IMR-90 (cell line): Measurements from ENCODE around the gene SFXN3. TPM values are rescaled to one million over a fixed set of nuclear protein-coding genes. Genes with fewer than 3 reads are reported as not detected.

Experiments
- ATAC-seq: fragments of 200-7000 bp; cut with Tn5 transposase; 2 replicates; pipeline ENCODE4 v1.9.1; 2020; ENCODE audit warnings: low read depth, mild to moderate bottlenecking, moderate library complexity
- BruUV-seq: library from RNA; stranded (reverse); fragments of 400-500 nt; replicated peaks from 2 replicates; lab custom pipeline; 2021; lab: Mats Ljungman, UMichigan
- CTCF ChIA-PET: fragments of 300-600 bp; formaldehyde crosslinking; extraction: SDS; loops from one replicate; lab custom pipeline; 2021; ENCODE audit warnings: antibody characterized with exemption; lab: Yijun Ruan, JAX
- POLR2A ChIA-PET: fragments of 300-600 bp; sonication (Branson Sonifier 250); formaldehyde crosslinking; loops from one replicate; lab custom pipeline; 2022; ENCODE audit warnings: antibody characterized with exemption; ENCODE audit not compliant: unreplicated experiment; lab: Charles Lee
- DNase-seq: peaks from one replicate; pipeline ENCODE4 v3.0.0; 2013
- H2AFZ ChIP-seq: replicated peaks from 2 replicates; pipeline ENCODE3; 2013; ENCODE audit warnings: low read length, mild to moderate bottlenecking; ENCODE audit not compliant: poor library complexity
- H2AK5ac ChIP-seq: 2 replicates; pipeline ENCODE4 v1.6.1; 2013; ENCODE audit warnings: low read depth, low read length, inconsistent platforms
- H2AK9ac ChIP-seq: replicated peaks from 2 replicates; pipeline ENCODE3; 2013; ENCODE audit warnings: mild to moderate bottlenecking, low read depth, low read length, moderate library complexity; ENCODE audit not compliant: poor library complexity
- H2BK120ac ChIP-seq: 2 replicates; pipeline ENCODE4 v1.6.1; 2013; ENCODE audit warnings: low read depth, low read length, inconsistent platforms
- H2BK15ac ChIP-seq: 3 replicates; pipeline ENCODE4 v1.6.1; 2013; ENCODE audit warnings: low read depth, low read length, inconsistent platforms
- H2BK20ac ChIP-seq: 2 replicates; pipeline ENCODE4 v1.6.1; 2013; ENCODE audit warnings: low read depth, mild to moderate bottlenecking, inconsistent platforms, low read length, moderate library complexity
- H2BK5ac ChIP-seq: 2 replicates; pipeline ENCODE4 v1.6.1; 2013; ENCODE audit warnings: mild to moderate bottlenecking, low read depth, low read length, inconsistent platforms; ENCODE audit not compliant: poor library complexity, severe bottlenecking
- H3K14ac ChIP-seq: replicated peaks from 2 replicates; pipeline ENCODE4 v1.6.1; 2013; ENCODE audit warnings: low read depth, low read length, inconsistent platforms
- H3K18ac ChIP-seq: 2 replicates; pipeline ENCODE4 v1.6.1; 2013; ENCODE audit warnings: low read depth, low read length, control low read depth
- H3K23ac ChIP-seq: 2 replicates; pipeline ENCODE4 v1.6.1; 2013; ENCODE audit warnings: low read depth, low read length, inconsistent platforms
- H3K27ac ChIP-seq: 2 replicates; pipeline ENCODE4 v1.5.1; 2013; ENCODE audit warnings: mild to moderate bottlenecking, control low read depth, low read length; ENCODE audit not compliant: insufficient read depth
- H3K27me3 ChIP-seq: 2 replicates; pipeline ENCODE4 v1.6.1; 2013; ENCODE audit warnings: low read length; ENCODE audit not compliant: control insufficient read depth, insufficient read depth
- H3K36me3 ChIP-seq: 2 replicates; pipeline ENCODE4 v1.6.1; 2013; ENCODE audit warnings: low read length, mixed read lengths; ENCODE audit not compliant: control insufficient read depth, insufficient read depth
- H3K4ac ChIP-seq: 2 replicates; pipeline ENCODE4 v1.6.1; 2013; ENCODE audit warnings: low read depth, low read length, inconsistent platforms
- H3K4me1 ChIP-seq: 2 replicates; pipeline ENCODE4 v1.6.1; 2013; ENCODE audit warnings: low read length, mixed read lengths; ENCODE audit not compliant: control insufficient read depth, insufficient read depth
- H3K4me2 ChIP-seq: 2 replicates; pipeline ENCODE4 v1.6.1; 2013; ENCODE audit warnings: low read depth, mild to moderate bottlenecking, control low read depth, low read length, moderate library complexity
- H3K4me3 ChIP-seq: 2 replicates; pipeline ENCODE4 v1.5.1; 2013; ENCODE audit warnings: low read depth, mild to moderate bottlenecking, control low read depth, low read length, moderate library complexity; ENCODE audit not compliant: insufficient read depth
- H3K56ac ChIP-seq: 2 replicates; pipeline ENCODE4 v1.6.1; 2013; ENCODE audit warnings: low read length, inconsistent platforms; ENCODE audit not compliant: insufficient read depth; ENCODE audit errors: extremely low read depth
- H3K79me1 ChIP-seq, 2 experiments: 2 replicates each; pipeline ENCODE4 v1.6.1; 2013; ENCODE audit warnings: low read length in 2 of 2, inconsistent platforms in 1 of 2, low read depth in 1 of 2
- H3K9ac ChIP-seq: 2 replicates; pipeline ENCODE4 v1.6.1; 2013; ENCODE audit warnings: low read depth, low read length, control low read depth
- H3K9me1 ChIP-seq: 2 replicates; pipeline ENCODE4 v1.6.1; 2013; ENCODE audit warnings: low read length, inconsistent platforms; ENCODE audit not compliant: insufficient read depth
- H3K9me3 ChIP-seq: 2 replicates; pipeline ENCODE4 v1.6.1; 2013; ENCODE audit warnings: low read length; ENCODE audit not compliant: control insufficient read depth, insufficient read depth
- H4K20me1 ChIP-seq: 2 replicates; pipeline ENCODE4 v1.6.1; 2013; ENCODE audit warnings: low read length, inconsistent platforms; ENCODE audit not compliant: insufficient read depth
- H4K5ac ChIP-seq: 2 replicates; pipeline ENCODE4 v1.6.1; 2013; ENCODE audit warnings: mild to moderate bottlenecking, low read depth, low read length, control low read depth
- H4K8ac ChIP-seq, 2 experiments: 2 replicates each; pipeline ENCODE4 v1.6.1; 2013; ENCODE audit warnings: low read depth in 2 of 2, low read length in 2 of 2, control low read depth in 1 of 2, inconsistent platforms in 1 of 2
- H4K91ac ChIP-seq: 2 replicates; pipeline ENCODE4 v1.6.1; 2013; ENCODE audit warnings: low read depth, low read length, inconsistent platforms; ENCODE audit not compliant: insufficient read depth
- BHLHE40 ChIP-seq: fragments of 150-350 bp; IDR thresholded peaks from 2 replicates; pipeline ENCODE4 v1.6.1; 2016; ENCODE audit warnings: mild to moderate bottlenecking, low read depth, low read length
- CEBPB ChIP-seq: IDR thresholded peaks from 2 replicates; pipeline ENCODE4 v1.6.1; 2012; ENCODE audit warnings: low read depth, low read length, improper control_type of control experiment
- FOS ChIP-seq: fragments of 150-350 bp; IDR thresholded peaks from 2 replicates; pipeline ENCODE4 v1.6.1; 2016; ENCODE audit warnings: low read depth, low read length
- MAZ ChIP-seq: IDR thresholded peaks from 2 replicates; pipeline ENCODE4 v1.6.1; 2012; ENCODE audit warnings: low read depth, mild to moderate bottlenecking, low read length, improper control_type of control experiment, moderate library complexity, borderline replicate concordance
- MXI1 ChIP-seq: IDR thresholded peaks from 2 replicates; pipeline ENCODE4 v1.6.1; 2012; ENCODE audit warnings: low read depth, mild to moderate bottlenecking, low read length, moderate library complexity, borderline replicate concordance
- NFE2L2 ChIP-seq: fragments of 150-350 bp; IDR thresholded peaks from 2 replicates; pipeline ENCODE4 v1.6.1; 2016; ENCODE audit warnings: low read depth, mild to moderate bottlenecking, low read length
- RAD21 ChIP-seq: IDR thresholded peaks from 2 replicates; pipeline ENCODE4 v1.6.1; 2012; ENCODE audit warnings: low read length, improper control_type of control experiment
- RCOR1 ChIP-seq: IDR thresholded peaks from 2 replicates; pipeline ENCODE4 v1.6.1; 2012; ENCODE audit warnings: mild to moderate bottlenecking, low read length, improper control_type of control experiment; ENCODE audit not compliant: insufficient replicate concordance
- RFX5 ChIP-seq: IDR thresholded peaks from 2 replicates; pipeline ENCODE4 v1.8.0; 2012; ENCODE audit warnings: low read depth, mild to moderate bottlenecking, low read length, moderate library complexity
- WGBS, 2 experiments: methylation state at CpG; one replicate each; pipeline versions ENCODE4 v1.1.5 to v1.1.7; 2013; ENCODE audit warnings: missing lambda C conversion rate in 2 of 2; ENCODE audit not compliant: insufficient read length in 1 of 2; ENCODE audit errors: extremely low coverage in 2 of 2; 5-methylcytosine and 5-hydroxymethylcytosine counted together
- dilution Hi-C: fragments of 300-500 bp; cut with HindIII; formaldehyde crosslinking; loops from one replicate; pipeline ENCODE4 v1.14.3; 2018; ENCODE audit warnings: low sequenced_read_pairs; ENCODE audit not compliant: unreplicated experiment
- in situ Hi-C: fragments of 300-500 bp; cut with MboI; formaldehyde crosslinking; loops from 3 replicates; pipeline ENCODE4 v1.14.3; 2019; ENCODE audit warnings: low sequenced_read_pairs, inconsistent platforms, mixed read lengths
- intact Hi-C: fragments of 100-400 bp; cut with micrococcal nuclease; formaldehyde crosslinking; loops from 2 replicates; pipeline ENCODE4 v1.10.0; 2022
- polyA plus RNA-seq, 3 experiments: library from polyadenylated mRNA; depleted of rRNA; stranded (reverse); fragments of >200 nt; gene quantifications; 2 replicates each; pipeline ENCODE4 v1.2.3, GENCODE V29; 2012; ENCODE audit warnings: low replicate concordance in 1 of 3
- total RNA-seq: library from RNA; depleted of rRNA; stranded (reverse); fragments of >200 nt; gene quantifications from 2 replicates; pipeline ENCODE4 v1.2.3, GENCODE V29; 2012
- TF ChIP-seq, protein P1 (sequence below): fragments of 150-350 bp; IDR thresholded peaks from 2 replicates; pipeline ENCODE4 v1.6.1; 2016; ENCODE audit warnings: low read depth, mild to moderate bottlenecking, low read length, moderate library complexity, borderline replicate concordance
- TF ChIP-seq, protein P2 (sequence below): fragments of 150-350 bp; IDR thresholded peaks from 2 replicates; pipeline ENCODE4 v1.6.1; 2017; ENCODE audit warnings: mild to moderate bottlenecking, antibody characterized with exemption, low read length, low read depth
- TF ChIP-seq, protein P3 (sequence below): conservative IDR thresholded peaks from 2 replicates; pipeline ENCODE4 v1.5.1; 2012; ENCODE audit warnings: mild to moderate bottlenecking, low read depth, low read length, improper control_type of control experiment

The SFXN3 gene
- total and polyA plus RNA-seq, 2 of the 4 experiments (the other 2 are of a cell fraction), result 64.7 to 77.2 TPM

GRCh38 chr10:101012525-101013364, 18.3 kb upstream of the SFXN3 start:
- in situ Hi-C loops (no loop called here), intact Hi-C loops (loop anchor here (1.0 to 10.0 kb wide), 3 partner anchors 14 to 448 kb away; no protein-coding TSS in a partner anchor), dilution Hi-C loops (no loop called here)
- Histone ChIP-seq H4K20me1 (peaks cover 10% of the 10 kb centered on the region; the same call in 1 of the 2 replicates), H3K14ac (peak overlapping the region; percentile 25), H2AFZ (peak overlapping the region; percentile 89), H4K5ac (peak overlapping the region; percentile 19; the same call in 1 of the 2 replicates), H3K4me1 (peaks cover 33% of the 10 kb centered on the region), H3K4me3 (no peak overlapping the region; the same call in 1 of the 2 replicates), H3K79me1 (peaks cover 3 to 21% of the 10 kb centered on the region in 2 experiments; a peak in 2 of 4 replicates), H3K36me3 (no peaks in the 10 kb centered on the region), H3K27ac (peak overlapping the region; percentile 22), H3K9me1 (peaks cover 23% of the 10 kb centered on the region), H2BK5ac (peak overlapping the region; percentile 72), H3K9ac (no peak overlapping the region; the same call in 1 of the 2 replicates), H4K8ac (peak overlapping the region; percentile 62 to 65), H3K4me2 (peak overlapping the region; percentile 59), H2AK9ac (peak overlapping the region; percentile 94), H3K18ac (peak overlapping the region; percentile 25; the same call in 1 of the 2 replicates), H3K4ac (peak overlapping the region; percentile 56), H3K56ac (peak overlapping the region; percentile 71; the same call in 1 of the 2 replicates), H2BK20ac (peak overlapping the region; percentile 51), H2AK5ac (peak overlapping the region; percentile 66), H4K91ac (peak overlapping the region; percentile 55), H2BK15ac (peak overlapping the region; percentile 18; the same call in 2 of the 3 replicates), H3K9me3 (no peaks in the 10 kb centered on the region), H2BK120ac (peak overlapping the region; percentile 41), H3K27me3 (no peaks in the 10 kb centered on the region), H3K23ac (peak overlapping the region; percentile 6; the same call in 1 of the 2 replicates)
- ATAC-seq, result peak; percentile 81
- POLR2A ChIA-PET, result no interaction called here
- CTCF ChIA-PET, result interaction anchor here (1.5 to 2.0 kb wide), 3 partner anchors 11 to 15 kb away, joined by 5 to 13 read pairs (median 10); partner anchors contain the start of gene LZTS2
- BruUV-seq, result no TSS peak
- peak; percentile 95 for DNase-seq
- WGBS, 2 experiments, result 17% methylated on average over 1 of the region's 14 CpGs; no CpG with 5 or more reads in 1 of the 2 experiments
- TF ChIP-seq MAZ (peak; percentile 41; the same call in 1 of the 2 replicates), NFE2L2 (no peak), RAD21 (peak; percentile 70), RFX5 (no peak), MXI1 (peak; percentile 69; the same call in 1 of the 2 replicates), FOS (peak; percentile 91), CEBPB (no peak), RCOR1 (peak; percentile 45), BHLHE40 (peak; percentile 79)
- TF ChIP-seq, protein P1, sequence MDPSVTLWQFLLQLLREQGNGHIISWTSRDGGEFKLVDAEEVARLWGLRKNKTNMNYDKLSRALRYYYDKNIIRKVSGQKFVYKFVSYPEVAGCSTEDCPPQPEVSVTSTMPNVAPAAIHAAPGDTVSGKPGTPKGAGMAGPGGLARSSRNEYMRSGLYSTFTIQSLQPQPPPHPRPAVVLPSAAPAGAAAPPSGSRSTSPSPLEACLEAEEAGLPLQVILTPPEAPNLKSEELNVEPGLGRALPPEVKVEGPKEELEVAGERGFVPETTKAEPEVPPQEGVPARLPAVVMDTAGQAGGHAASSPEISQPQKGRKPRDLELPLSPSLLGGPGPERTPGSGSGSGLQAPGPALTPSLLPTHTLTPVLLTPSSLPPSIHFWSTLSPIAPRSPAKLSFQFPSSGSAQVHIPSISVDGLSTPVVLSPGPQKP, result no peak
- TF ChIP-seq, protein P2, sequence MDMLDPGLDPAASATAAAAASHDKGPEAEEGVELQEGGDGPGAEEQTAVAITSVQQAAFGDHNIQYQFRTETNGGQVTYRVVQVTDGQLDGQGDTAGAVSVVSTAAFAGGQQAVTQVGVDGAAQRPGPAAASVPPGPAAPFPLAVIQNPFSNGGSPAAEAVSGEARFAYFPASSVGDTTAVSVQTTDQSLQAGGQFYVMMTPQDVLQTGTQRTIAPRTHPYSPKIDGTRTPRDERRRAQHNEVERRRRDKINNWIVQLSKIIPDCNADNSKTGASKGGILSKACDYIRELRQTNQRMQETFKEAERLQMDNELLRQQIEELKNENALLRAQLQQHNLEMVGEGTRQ, result 0 out of 2 replicates have a peak, but pooled peaks have one; percentile 13
- TF ChIP-seq, protein P3, sequence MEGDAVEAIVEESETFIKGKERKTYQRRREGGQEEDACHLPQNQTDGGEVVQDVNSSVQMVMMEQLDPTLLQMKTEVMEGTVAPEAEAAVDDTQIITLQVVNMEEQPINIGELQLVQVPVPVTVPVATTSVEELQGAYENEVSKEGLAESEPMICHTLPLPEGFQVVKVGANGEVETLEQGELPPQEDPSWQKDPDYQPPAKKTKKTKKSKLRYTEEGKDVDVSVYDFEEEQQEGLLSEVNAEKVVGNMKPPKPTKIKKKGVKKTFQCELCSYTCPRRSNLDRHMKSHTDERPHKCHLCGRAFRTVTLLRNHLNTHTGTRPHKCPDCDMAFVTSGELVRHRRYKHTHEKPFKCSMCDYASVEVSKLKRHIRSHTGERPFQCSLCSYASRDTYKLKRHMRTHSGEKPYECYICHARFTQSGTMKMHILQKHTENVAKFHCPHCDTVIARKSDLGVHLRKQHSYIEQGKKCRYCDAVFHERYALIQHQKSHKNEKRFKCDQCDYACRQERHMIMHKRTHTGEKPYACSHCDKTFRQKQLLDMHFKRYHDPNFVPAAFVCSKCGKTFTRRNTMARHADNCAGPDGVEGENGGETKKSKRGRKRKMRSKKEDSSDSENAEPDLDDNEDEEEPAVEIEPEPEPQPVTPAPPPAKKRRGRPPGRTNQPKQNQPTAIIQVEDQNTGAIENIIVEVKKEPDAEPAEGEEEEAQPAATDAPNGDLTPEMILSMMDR, result peak; percentile 90
